Chondrocyte (in vitro differentiated cells): ENCODE data around the gene LAMA1. TPM values are rescaled to one million over a fixed set of nuclear protein-coding genes. Genes with fewer than 3 reads are reported as not detected.

ENCODE experiments used
- DNase-seq: peaks from one replicate; pipeline ENCODE4 v3.0.0; 2021; ENCODE audit warnings: mixed read lengths, low spot score
- H3K27ac Mint-ChIP-seq: one replicate; pipeline ENCODE4 v1.8.0; 2021; ENCODE audit warnings: mild to moderate bottlenecking, moderate library complexity, mixed read lengths; ENCODE audit not compliant: unreplicated experiment
- H3K27me3 Mint-ChIP-seq: 2 replicates; pipeline ENCODE4 v1.8.0; 2021; ENCODE audit warnings: low read depth, mixed read lengths
- H3K36me3 Mint-ChIP-seq: 2 replicates; pipeline ENCODE4 v1.8.0; 2021; ENCODE audit warnings: low read depth, mixed read lengths
- H3K4me1 Mint-ChIP-seq: 2 replicates; pipeline ENCODE4 v1.8.0; 2021; ENCODE audit warnings: low read depth, mild to moderate bottlenecking, mixed read lengths
- H3K4me3 Mint-ChIP-seq: one replicate; pipeline ENCODE4 v1.8.0; 2021; ENCODE audit warnings: mild to moderate bottlenecking, moderate library complexity, mixed read lengths; ENCODE audit not compliant: unreplicated experiment
- H3K9me3 Mint-ChIP-seq: 2 replicates; pipeline ENCODE4 v1.8.0; 2021; ENCODE audit warnings: low read depth, mixed read lengths
- total RNA-seq: library from RNA; stranded (reverse); gene quantifications from 3 replicates; pipeline ENCODE4 v1.2.1, GENCODE V29; 2021
- TF ChIP-seq, protein P1 (sequence below): fragments of 200-600 bp; sonication (generic); IDR thresholded peaks from 2 replicates; pipeline ENCODE4 v1.5.0; 2021; ENCODE audit warnings: antibody characterized with exemption, mild to moderate bottlenecking, moderate library complexity

The LAMA1 gene
- total RNA-seq, 1 donor from 2014 or later, result 2.3 TPM

DNA sequence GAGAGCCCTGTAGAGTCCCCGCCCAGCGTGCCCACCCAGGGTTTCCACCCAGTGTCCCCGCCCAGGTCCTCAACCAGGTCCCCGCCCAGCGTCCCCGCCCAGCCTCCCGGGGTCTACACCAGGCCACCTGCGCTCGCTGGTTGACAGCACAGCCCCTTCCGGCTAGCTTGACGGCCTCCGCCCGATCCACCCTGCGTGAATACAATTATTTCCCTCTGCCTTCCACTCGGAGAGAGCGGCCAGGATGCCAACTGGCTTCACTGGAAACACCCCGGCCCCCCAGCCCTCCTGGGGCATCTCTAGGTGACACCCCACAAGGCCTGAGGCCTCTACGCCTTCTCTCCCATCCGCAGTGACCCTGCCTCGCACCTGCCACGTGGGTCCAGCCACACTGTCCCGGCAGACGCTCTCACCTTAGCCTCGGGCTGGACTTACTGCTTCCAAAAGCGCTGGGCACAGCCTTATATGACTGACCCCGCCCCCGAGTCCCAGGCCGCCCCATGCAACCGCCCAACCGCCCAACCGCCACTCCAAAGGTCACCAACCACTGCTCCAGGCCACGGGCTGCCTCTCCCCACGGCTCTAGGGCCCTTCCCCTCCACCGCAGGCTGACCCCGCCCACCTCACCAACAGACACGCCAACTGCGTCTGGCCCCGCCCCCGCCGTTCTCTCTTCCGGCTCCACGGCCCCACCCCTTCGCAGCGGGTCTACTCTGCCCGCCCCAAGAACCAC, 188.1 kb downstream of the LAMA1 start:
- no peak overlapping the region for H3K27ac Mint-ChIP-seq
- H3K36me3 Mint-ChIP-seq, result no peaks in the 10 kb centered on the region
- H3K4me3 Mint-ChIP-seq, result no peak overlapping the region
- H3K9me3 Mint-ChIP-seq, result peaks cover 2% of the 10 kb centered on the region
- TF ChIP-seq, protein P1, sequence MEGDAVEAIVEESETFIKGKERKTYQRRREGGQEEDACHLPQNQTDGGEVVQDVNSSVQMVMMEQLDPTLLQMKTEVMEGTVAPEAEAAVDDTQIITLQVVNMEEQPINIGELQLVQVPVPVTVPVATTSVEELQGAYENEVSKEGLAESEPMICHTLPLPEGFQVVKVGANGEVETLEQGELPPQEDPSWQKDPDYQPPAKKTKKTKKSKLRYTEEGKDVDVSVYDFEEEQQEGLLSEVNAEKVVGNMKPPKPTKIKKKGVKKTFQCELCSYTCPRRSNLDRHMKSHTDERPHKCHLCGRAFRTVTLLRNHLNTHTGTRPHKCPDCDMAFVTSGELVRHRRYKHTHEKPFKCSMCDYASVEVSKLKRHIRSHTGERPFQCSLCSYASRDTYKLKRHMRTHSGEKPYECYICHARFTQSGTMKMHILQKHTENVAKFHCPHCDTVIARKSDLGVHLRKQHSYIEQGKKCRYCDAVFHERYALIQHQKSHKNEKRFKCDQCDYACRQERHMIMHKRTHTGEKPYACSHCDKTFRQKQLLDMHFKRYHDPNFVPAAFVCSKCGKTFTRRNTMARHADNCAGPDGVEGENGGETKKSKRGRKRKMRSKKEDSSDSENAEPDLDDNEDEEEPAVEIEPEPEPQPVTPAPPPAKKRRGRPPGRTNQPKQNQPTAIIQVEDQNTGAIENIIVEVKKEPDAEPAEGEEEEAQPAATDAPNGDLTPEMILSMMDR, result no peak
- DNase-seq, result no peak
- H3K27me3 Mint-ChIP-seq, result no peaks in the 10 kb centered on the region
- peaks cover 4% of the 10 kb centered on the region for H3K4me1 Mint-ChIP-seq

DNA sequence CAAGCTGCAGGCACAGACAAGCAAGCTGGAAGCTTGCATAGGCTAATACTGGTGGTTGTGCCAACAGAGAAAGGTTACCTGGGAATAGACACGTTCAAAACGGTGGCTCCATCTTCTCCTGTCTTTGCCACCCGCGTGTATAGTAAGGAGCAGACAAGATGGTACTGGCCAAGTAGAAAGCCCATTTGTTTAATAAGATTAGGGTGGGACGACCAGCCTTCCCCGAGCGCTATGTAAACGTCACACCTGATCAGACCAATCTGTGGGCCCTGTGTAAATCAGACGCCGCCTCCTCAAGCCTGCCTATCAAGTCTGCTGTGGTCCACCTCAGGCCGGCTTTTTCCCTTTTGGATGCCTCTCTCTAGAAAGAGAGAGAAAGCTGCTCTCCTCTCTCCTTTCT, 189.2 kb downstream of the LAMA1 start:
- TF ChIP-seq, protein P1, result no peak
- no peaks in the 10 kb centered on the region for H3K36me3 Mint-ChIP-seq
- peaks cover 6% of the 10 kb centered on the region for H3K4me1 Mint-ChIP-seq
- peaks cover 2% of the 10 kb centered on the region for H3K9me3 Mint-ChIP-seq
- DNase-seq, result no peak
- H3K4me3 Mint-ChIP-seq, result no peak overlapping the region
- no peaks in the 10 kb centered on the region for H3K27me3 Mint-ChIP-seq
- H3K27ac Mint-ChIP-seq, result no peak overlapping the region

DNA sequence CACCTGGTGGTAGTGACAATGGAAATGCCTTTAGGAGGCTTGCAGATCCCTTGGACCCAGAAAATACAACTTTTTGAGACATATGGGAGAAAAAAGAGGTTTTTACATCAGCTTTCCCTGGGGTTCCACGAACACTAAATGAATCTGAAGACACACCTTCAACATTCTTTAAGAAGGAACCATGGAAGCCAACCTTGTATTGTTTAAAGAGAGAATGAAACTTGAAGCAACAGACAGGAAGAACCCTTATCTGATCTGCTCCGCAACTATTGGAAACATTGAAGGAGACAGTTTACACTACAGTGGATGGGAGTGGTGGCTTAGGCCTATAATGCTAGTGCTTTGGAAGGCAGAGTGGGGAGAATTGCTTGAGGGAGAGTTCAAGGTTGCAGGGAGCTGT, 190.4 kb downstream of the LAMA1 start:
- TF ChIP-seq, protein P1, result no peak
- H3K4me1 Mint-ChIP-seq, result peaks cover 6% of the 10 kb centered on the region
- H3K27me3 Mint-ChIP-seq, result no peaks in the 10 kb centered on the region
- H3K36me3 Mint-ChIP-seq, result no peaks in the 10 kb centered on the region
- H3K27ac Mint-ChIP-seq, result no peak overlapping the region
- no peak for DNase-seq
- H3K9me3 Mint-ChIP-seq, result peaks cover 4% of the 10 kb centered on the region
- H3K4me3 Mint-ChIP-seq, result no peak overlapping the region

DNA sequence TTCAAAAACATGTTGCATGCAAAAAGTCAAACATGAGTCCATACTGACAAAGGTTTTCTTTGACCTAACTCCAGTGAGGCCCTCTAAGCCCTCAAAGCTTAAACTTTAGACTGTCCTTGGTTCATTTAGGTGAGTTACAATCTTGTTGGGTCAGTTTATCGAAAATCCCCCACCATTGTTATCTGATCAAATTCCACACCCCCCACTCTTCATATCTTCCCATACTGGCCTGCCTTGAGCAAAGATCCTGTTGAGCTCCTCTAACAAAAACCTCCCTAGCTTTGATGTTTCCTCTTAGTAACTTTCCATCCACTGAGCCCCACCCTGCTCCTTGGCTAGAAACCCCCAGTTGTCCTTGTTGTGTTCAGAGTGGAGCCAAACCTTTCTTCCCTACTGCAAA, 194.4 kb downstream of the LAMA1 start:
- no peak overlapping the region for H3K27ac Mint-ChIP-seq
- no peak overlapping the region for H3K4me3 Mint-ChIP-seq
- no peak for DNase-seq
- no peaks in the 10 kb centered on the region for H3K36me3 Mint-ChIP-seq
- peaks cover 6% of the 10 kb centered on the region for H3K4me1 Mint-ChIP-seq
- TF ChIP-seq, protein P1, result no peak
- no peaks in the 10 kb centered on the region for H3K27me3 Mint-ChIP-seq
- peaks cover 4% of the 10 kb centered on the region for H3K9me3 Mint-ChIP-seq

DNA sequence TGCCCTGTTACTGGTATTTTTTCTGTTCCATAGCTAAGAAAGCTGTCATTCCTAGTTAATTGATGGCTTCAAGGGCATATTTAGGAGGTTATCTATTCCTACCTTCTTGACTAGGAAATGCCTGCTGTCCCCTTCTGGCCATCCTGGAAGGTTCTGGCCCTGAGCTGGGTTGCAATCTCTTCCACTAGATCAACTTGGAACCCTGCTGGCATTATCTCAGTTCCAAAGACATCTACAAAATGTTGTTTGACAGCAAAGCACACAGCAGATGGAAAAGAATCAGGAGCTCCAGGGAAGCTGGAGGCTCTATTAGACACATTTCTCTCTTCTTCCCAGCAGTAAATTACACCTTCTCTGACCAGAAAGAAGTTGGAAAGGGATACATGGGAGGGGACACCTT, 196.0 kb downstream of the LAMA1 start:
- Mint-ChIP-seq H3K4me1 (peaks cover 6% of the 10 kb centered on the region), H3K27me3 (no peaks in the 10 kb centered on the region), H3K27ac (no peak overlapping the region), H3K9me3 (peaks cover 4% of the 10 kb centered on the region), H3K36me3 (peaks cover 1% of the 10 kb centered on the region), H3K4me3 (no peak overlapping the region)
- TF ChIP-seq, protein P1, result no peak
- no peak for DNase-seq
